Spleen (tissue), 11 donors: ENCODE measurements around the gene FBLN7. TPM values are rescaled to one million over a fixed set of nuclear protein-coding genes. Genes with fewer than 3 reads are reported as not detected.

Experiments used
- DNase-seq: peaks from one replicate; pipeline ENCODE4 v3.0.0-alpha.2; 2020
- H3K27ac ChIP-seq, 8 donors: fragments of 200-600 bp; sonication (generic) in 7 of 8; 1 replicate in 4 of 8; 2 replicates in 4 of 8; pipeline versions ENCODE4 v1.5.0 to v1.8.0; 2016 to 2021; ENCODE audit warnings: inconsistent platforms in 4 of 8, mild to moderate bottlenecking in 4 of 8, moderate library complexity in 1 of 8
- H3K27me3 ChIP-seq, 7 donors: fragments of 200-600 bp; sonication (generic) in 6 of 7; replicated peaks in 1 of 7; 1 replicate in 4 of 7; 2 replicates in 3 of 7; pipeline versions ENCODE4 v1.5.0 to v1.8.0; 2016 to 2021; ENCODE audit warnings: inconsistent platforms in 3 of 7, mild to moderate bottlenecking in 1 of 7
- H3K36me3 ChIP-seq, 6 donors: fragments of 200-600 bp; sonication (generic) in 5 of 6; 1 replicate in 4 of 6; 2 replicates in 2 of 6; pipeline versions ENCODE4 v1.5.0 to v1.8.0; 2016 to 2021; ENCODE audit warnings: inconsistent platforms in 2 of 6
- H3K4me1 ChIP-seq, 6 donors: fragments of 200-600 bp; sonication (generic) in 5 of 6; 1 replicate in 3 of 6; 2 replicates in 3 of 6; pipeline versions ENCODE4 v1.5.0 to v1.8.0; 2016 to 2021; ENCODE audit warnings: inconsistent platforms in 3 of 6
- H3K4me3 ChIP-seq, 8 donors: fragments of 200-600 bp; sonication (generic) in 7 of 8; 1 replicate in 4 of 8; 2 replicates in 4 of 8; pipeline versions ENCODE4 v1.5.0 to v1.8.0; 2016 to 2021; ENCODE audit warnings: inconsistent platforms in 4 of 8, mild to moderate bottlenecking in 4 of 8, moderate library complexity in 2 of 8
- H3K9me3 ChIP-seq, 8 donors: fragments of 200-600 bp; sonication (generic) in 7 of 8; 1 replicate in 4 of 8; 2 replicates in 4 of 8; pipeline versions ENCODE4 v1.5.0 to v1.8.0; 2016 to 2021; ENCODE audit warnings: inconsistent platforms in 4 of 8
- CTCF ChIP-seq, 11 experiments: fragments of 200-600 bp in 7 of 11; fragments of 450-650 bp in 4 of 11; sonication (generic) in 4 of 11; IDR thresholded peaks in 8 of 11; conservative IDR thresholded peaks in 3 of 11; 1 replicate in 7 of 11; 2 replicates in 4 of 11; pipeline versions ENCODE4 v1.4.0 to v1.8.0; 2016 to 2021; ENCODE audit warnings: antibody characterized with exemption in 11 of 11, inconsistent platforms in 4 of 11, mild to moderate bottlenecking in 1 of 11
- POLR2A ChIP-seq, 3 donors: fragments of 450-650 bp; IDR thresholded peaks; one replicate each; pipeline ENCODE4 v1.5.1; 2017; ENCODE audit warnings: antibody characterized with exemption in 3 of 3, mild to moderate bottlenecking in 1 of 3
- POLR2AphosphoS5 ChIP-seq, 3 donors: sonication (generic); formaldehyde crosslinking; IDR thresholded peaks; one replicate each; pipeline ENCODE4 v1.5.1; 2017; ENCODE audit warnings: antibody characterized with exemption in 3 of 3
- WGBS, 5 donors: extraction: QIAGEN DNeasy Blood & Tissue Kit in 3 of 5; methylation state at CpG; one replicate each; pipeline versions ENCODE4 v1.1.5 to v1.1.7; 2013 to 2018; 5-methylcytosine and 5-hydroxymethylcytosine counted together
- intact Hi-C: fragments of 100-400 bp; cut with DNase I; formaldehyde crosslinking; loops from one replicate; pipeline ENCODE4 v1.15.0; 2023; ENCODE audit warnings: low total_unique reads
- polyA plus RNA-seq, 3 donors: library from polyadenylated mRNA; stranded (reverse); fragments of 200-250 nt; gene quantifications; one replicate each; pipeline ENCODE4 v1.2.1, GENCODE V29; 2013
- total RNA-seq, 7 donors: library from RNA; depleted of rRNA in 3 of 7; stranded (reverse); fragments of >200 nt in 3 of 7; fragmentation: NEBNext Ultra II Directional in 4 of 7; extraction: Animal tissue kit (Norgen Biotek cat#: 25700) in 4 of 7; gene quantifications; one replicate each; pipeline versions ENCODE4 v1.1.0 to v1.2.1, GENCODE V29; 2016 to 2021
- donor health status: healthy with polysubstance abuse.
- donor health status: DM: no; HTN: no; CAD: no; lungs with moderate emphysema.
- donor health status: DM: no; HTN: no; CAD: no.
- donor health status: Bipolar disorder and iron deficiency.
- donor health status: healthy.
- donor health status: DM: no; HTN: no; CAD: no.
- donor health status: DM: yes; HTN: yes; CAD: no.

FBLN7 gene
- total and polyA plus RNA-seq, 10 donors = 1.5 to 14.5 (median 7.8) TPM

GRCh38 chr2:112162341-112162740, 24.2 kb downstream of the FBLN7 start:
- Histone ChIP-seq H3K4me3 (no peak overlapping the region), H3K27ac (no peak overlapping the region), H3K27me3 (no peaks in the 10 kb centered on the region), H3K9me3 (no peaks in the 10 kb centered on the region), H3K36me3 (no peaks in the 10 kb centered on the region), H3K4me1 (no peaks in the 10 kb centered on the region)
- DNase-seq = no peak
- no peak for TF ChIP-seq POLR2A (IDR thresholded peaks at IDR 0.05)
- no peak for TF ChIP-seq CTCF (IDR thresholded peaks at IDR 0.05 in 8 of 11, conservative IDR thresholded peaks at IDR 0.05 in 3 of 11)
- TF ChIP-seq POLR2AphosphoS5 (IDR thresholded peaks at IDR 0.05) = no peak
- WGBS, 5 donors = 87 to 97% (median 94%) methylated on average over 6 of the region's 6 CpGs
- intact Hi-C loops = no loop called here

GRCh38 chr2:112162956-112163355, 24.8 kb downstream of the FBLN7 start:
- TF ChIP-seq POLR2A (IDR thresholded peaks at IDR 0.05) (no peak), POLR2AphosphoS5 (IDR thresholded peaks at IDR 0.05) (no peak), CTCF (IDR thresholded peaks at IDR 0.05 in 8 of 11, conservative IDR thresholded peaks at IDR 0.05 in 3 of 11) (no peak)
- no peak for DNase-seq
- no peak overlapping the region for H3K27ac ChIP-seq
- no peaks in the 10 kb centered on the region for H3K27me3 ChIP-seq
- intact Hi-C loops = no loop called here
- H3K4me3 ChIP-seq = no peak overlapping the region
- H3K4me1 ChIP-seq = no peaks in the 10 kb centered on the region
- H3K36me3 ChIP-seq = no peaks in the 10 kb centered on the region
- no peaks in the 10 kb centered on the region for H3K9me3 ChIP-seq
- 93 to 97% (median 96%) methylated on average over 11 of the region's 11 CpGs for WGBS, 5 donors

- TF ChIP-seq POLR2AphosphoS5 (IDR thresholded peaks at IDR 0.05) = no peak
- no peak for TF ChIP-seq CTCF (IDR thresholded peaks at IDR 0.05 in 8 of 11, conservative IDR thresholded peaks at IDR 0.05 in 3 of 11)
- no peak for TF ChIP-seq POLR2A (IDR thresholded peaks at IDR 0.05)
- Histone ChIP-seq H3K36me3 (no peaks in the 10 kb centered on the region), H3K9me3 (no peaks in the 10 kb centered on the region), H3K27me3 (no peaks in the 10 kb centered on the region), H3K27ac (no peak overlapping the region), H3K4me3 (no peak overlapping the region), H3K4me1 (no peaks in the 10 kb centered on the region)
- no peak for DNase-seq
- intact Hi-C loops = no loop called here
- 87 to 90% (median 88%) methylated on average over 9 of the region's 9 CpGs for WGBS, 5 donors
Observed at GRCh38 chr2:112163541-112163981, 25.4 kb downstream of the FBLN7 start.

- no peaks in the 10 kb centered on the region for H3K36me3 ChIP-seq
- no peaks in the 10 kb centered on the region for H3K4me1 ChIP-seq
- no peak overlapping the region for H3K4me3 ChIP-seq
- no peaks in the 10 kb centered on the region for H3K9me3 ChIP-seq
- H3K27ac ChIP-seq = no peak overlapping the region
- no peak for TF ChIP-seq CTCF (IDR thresholded peaks at IDR 0.05 in 8 of 11, conservative IDR thresholded peaks at IDR 0.05 in 3 of 11)
- TF ChIP-seq POLR2AphosphoS5 (IDR thresholded peaks at IDR 0.05) = no peak
- no peak for TF ChIP-seq POLR2A (IDR thresholded peaks at IDR 0.05)
- no peak for DNase-seq
- 87 to 96% (median 95%) methylated on average over 11 of the region's 11 CpGs for WGBS, 5 donors
- intact Hi-C loops = no loop called here
- H3K27me3 ChIP-seq = no peaks in the 10 kb centered on the region
Observed at GRCh38 chr2:112164876-112165275, 26.7 kb downstream of the FBLN7 start.
